ENCODE results near the gene TSC22D2. TPM values are rescaled to one million over a fixed set of nuclear protein-coding genes. Genes with fewer than 3 reads are reported as not detected.

Gene TSC22D2
- total RNA-seq, 6 experiments from 2014 or later = 10.3 to 30.4 (median 13.2) TPM

GRCh38 chr3:150436161-150436560 lies 28.1 kb downstream of the TSC22D2 start:
- Histone ChIP-seq H3K27me3 (no peaks in the 10 kb centered on the region), H3K9me3 (no peaks in the 10 kb centered on the region), H3K4me1 (no peaks in the 10 kb centered on the region), H3K36me3 (no peaks in the 10 kb centered on the region), H3K27ac (no peak overlapping the region), H3K4me3 (no peak overlapping the region)
- 49% methylated on average over 5 of the region's 5 CpGs for WGBS (ENCODE audit: insufficient coverage, low coverage, low lambda C conversion rate, missing lambda C conversion rate)
- no peak for TF ChIP-seq CTCF (IDR thresholded peaks at IDR 0.05)
- no peak for TF ChIP-seq POLR2A (IDR thresholded peaks at IDR 0.05)
- ATAC-seq (no peak), DNase-seq (no peak)
- intact Hi-C loops (cut with DNase I) = no loop called here

- WGBS (ENCODE audit: insufficient coverage, low coverage, low lambda C conversion rate, missing lambda C conversion rate) = 16% methylated on average over 3 of the region's 3 CpGs
- no peak for DNase-seq
These were observed 31.6 kb downstream of the TSC22D2 start for GRCh38 chr3:150439657-150440056.

DNA sequence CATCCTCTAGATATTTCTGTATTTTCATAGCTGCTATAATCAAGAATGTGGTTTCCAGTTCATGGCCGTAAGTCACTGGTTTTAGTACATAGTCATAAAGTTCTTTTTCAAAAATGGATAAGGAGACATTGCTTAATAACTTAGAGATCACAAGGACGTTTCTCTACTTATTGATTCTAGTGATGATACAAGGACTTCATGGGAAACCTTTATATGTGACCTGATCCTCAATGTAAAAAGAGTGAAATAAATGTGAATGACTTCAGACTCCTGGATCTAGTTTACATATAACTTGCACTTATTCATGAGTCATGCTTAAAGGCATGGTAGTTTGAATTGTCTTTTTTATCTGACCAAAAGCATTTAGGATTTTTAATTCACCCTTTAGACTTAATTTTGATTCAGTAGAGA lies 35.2 kb downstream of the TSC22D2 start:
- no peaks in the 10 kb centered on the region for H3K36me3 ChIP-seq
- DNase-seq (no peak), ATAC-seq (no peak)
- peaks cover 0 to 5% (median 0%) of the 10 kb centered on the region in 4 donors for H3K4me1 ChIP-seq
- WGBS (ENCODE audit: insufficient coverage, low coverage, low lambda C conversion rate, missing lambda C conversion rate) = 63% methylated on average over 2 of the region's 2 CpGs
- TF ChIP-seq POLR2A (IDR thresholded peaks at IDR 0.05) (no peak), CTCF (IDR thresholded peaks at IDR 0.05) (no peak)
- H3K27ac ChIP-seq = no peak overlapping the region
- intact Hi-C loops (cut with DNase I) = no loop called here
- H3K4me3 ChIP-seq = no peak overlapping the region
- no peaks in the 10 kb centered on the region for H3K27me3 ChIP-seq
- H3K9me3 ChIP-seq = no peaks in the 10 kb centered on the region

More at GRCh38 chr3:150439657-150440056, 31.6 kb downstream of the TSC22D2 start:
- Histone ChIP-seq H3K27ac (no peak overlapping the region), H3K9me3 (no peaks in the 10 kb centered on the region), H3K4me1 (no peaks in the 10 kb centered on the region), H3K27me3 (no peaks in the 10 kb centered on the region), H3K4me3 (no peak overlapping the region), H3K36me3 (no peaks in the 10 kb centered on the region)
- peak; percentile 79 to 87 (median 83) for ATAC-seq
- no peak for TF ChIP-seq POLR2A (IDR thresholded peaks at IDR 0.05)
- TF ChIP-seq CTCF (IDR thresholded peaks at IDR 0.05) = no peak
- intact Hi-C loops (cut with DNase I) = no loop called here

DNA sequence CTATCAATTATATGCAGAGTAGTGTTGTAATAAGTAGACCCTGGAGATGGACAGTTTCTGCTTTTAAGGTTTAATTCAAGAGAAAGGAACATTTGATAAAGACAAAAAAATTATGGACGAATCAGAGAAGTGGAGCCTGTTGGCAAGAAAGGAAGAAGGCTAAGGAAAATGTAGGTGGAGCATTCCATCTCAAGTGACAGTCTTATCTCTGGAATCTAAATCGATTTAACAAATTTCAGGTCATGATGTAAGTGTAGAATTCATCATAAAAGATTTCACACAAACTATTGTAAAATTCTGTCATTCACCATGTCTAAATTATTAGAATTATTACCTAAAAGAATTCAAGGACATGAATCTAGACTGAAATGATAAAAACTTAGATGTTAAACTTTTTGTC lies 36.3 kb downstream of the TSC22D2 start:
- DNase-seq (no peak), ATAC-seq (no peak)
- Histone ChIP-seq H3K27me3 (no peaks in the 10 kb centered on the region), H3K4me1 (peaks cover 0 to 5% (median 0%) of the 10 kb centered on the region in 4 donors), H3K36me3 (no peaks in the 10 kb centered on the region), H3K9me3 (no peaks in the 10 kb centered on the region), H3K27ac (no peak overlapping the region), H3K4me3 (no peak overlapping the region)
- WGBS (ENCODE audit: insufficient coverage, low coverage, low lambda C conversion rate, missing lambda C conversion rate) = 76% methylated on average over 2 of the region's 2 CpGs
- intact Hi-C loops (cut with DNase I) = no loop called here
- no peak for TF ChIP-seq POLR2A (IDR thresholded peaks at IDR 0.05)
- TF ChIP-seq CTCF (IDR thresholded peaks at IDR 0.05) = no peak

DNA sequence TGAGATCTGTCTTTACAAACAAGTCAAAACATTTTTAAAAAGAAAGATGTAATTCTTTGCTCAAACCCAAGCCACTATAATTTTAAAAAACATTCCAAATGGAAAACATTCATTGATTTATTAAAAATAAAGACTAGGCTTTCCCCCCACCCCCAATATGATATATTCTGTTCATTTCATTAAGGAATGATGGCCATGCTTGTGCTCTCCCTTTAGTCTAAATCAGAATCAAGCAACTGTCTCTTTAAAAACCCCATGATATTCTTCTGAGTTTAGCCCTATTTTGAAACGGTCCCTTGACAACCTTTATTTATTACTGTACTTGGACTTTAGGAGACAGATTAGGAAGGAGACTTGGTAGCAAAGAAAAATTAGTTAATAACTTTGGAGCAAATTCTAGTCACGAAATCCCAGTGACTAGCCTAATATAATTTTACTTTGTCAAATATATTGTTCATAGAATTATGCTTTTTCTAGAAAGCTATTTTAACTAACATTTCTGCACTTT lies 38.4 kb downstream of the TSC22D2 start:
- WGBS (ENCODE audit: insufficient coverage, low coverage, low lambda C conversion rate, missing lambda C conversion rate) = 57% methylated on average over 2 of the region's 2 CpGs
- Histone ChIP-seq H3K36me3 (no peaks in the 10 kb centered on the region), H3K4me1 (peaks cover 0 to 11% (median 0%) of the 10 kb centered on the region in 4 donors), H3K27me3 (no peaks in the 10 kb centered on the region), H3K27ac (no peak overlapping the region), H3K4me3 (no peak overlapping the region), H3K9me3 (no peaks in the 10 kb centered on the region)
- ATAC-seq (no peak), DNase-seq (no peak)
- intact Hi-C loops (cut with DNase I) = no loop called here
- no peak for TF ChIP-seq CTCF (IDR thresholded peaks at IDR 0.05)
- TF ChIP-seq POLR2A (IDR thresholded peaks at IDR 0.05) = no peak

Measured in right lobe of liver (tissue), 6 donors.